GM12872 (cell line): ENCODE data around the gene KCNG2.

Experiments
- TF ChIP-seq, protein P1 (sequence below): IDR thresholded peaks from 3 replicates; pipeline ENCODE4 v1.5.1; 2011; ENCODE audit warnings: low read depth, mild to moderate bottlenecking, low read length, moderate library complexity; ENCODE audit not compliant: insufficient read depth

KCNG2 gene

DNA sequence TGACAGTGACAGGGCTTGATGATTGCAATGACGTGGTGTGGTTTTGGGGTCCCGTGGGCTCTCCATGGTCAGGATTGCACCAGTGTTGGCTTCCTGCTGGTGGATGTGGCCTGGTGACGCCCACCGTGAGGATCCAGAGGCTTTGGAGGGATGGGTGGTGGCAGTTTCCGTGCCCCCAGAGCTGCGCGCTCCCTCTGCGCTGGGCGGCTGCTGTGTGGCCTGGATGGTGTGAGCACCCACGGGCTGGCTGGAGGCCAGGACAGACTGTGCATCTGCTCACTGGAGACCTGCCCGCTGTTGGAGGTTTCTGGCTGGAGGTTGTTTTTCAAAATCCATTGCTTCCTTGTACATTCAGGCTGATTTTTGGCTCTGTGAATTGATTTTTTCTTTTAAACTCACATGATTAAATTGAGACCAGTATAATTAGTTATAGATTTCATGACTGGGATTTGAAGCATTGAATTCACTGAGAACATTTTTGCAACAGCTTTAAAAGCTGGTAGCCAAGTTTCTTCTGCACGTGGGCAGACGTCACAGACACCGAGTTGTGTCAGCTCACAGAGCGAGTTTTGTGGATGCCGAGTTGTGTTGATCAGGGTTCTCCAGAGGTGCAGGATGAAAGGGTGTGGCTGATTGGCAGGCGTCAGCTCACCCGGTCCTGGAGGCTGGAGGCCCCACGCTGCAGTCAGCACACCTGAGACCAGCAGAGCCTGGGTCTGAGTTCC is 72.7 kb downstream of the KCNG2 start:
- TF ChIP-seq, protein P1, sequence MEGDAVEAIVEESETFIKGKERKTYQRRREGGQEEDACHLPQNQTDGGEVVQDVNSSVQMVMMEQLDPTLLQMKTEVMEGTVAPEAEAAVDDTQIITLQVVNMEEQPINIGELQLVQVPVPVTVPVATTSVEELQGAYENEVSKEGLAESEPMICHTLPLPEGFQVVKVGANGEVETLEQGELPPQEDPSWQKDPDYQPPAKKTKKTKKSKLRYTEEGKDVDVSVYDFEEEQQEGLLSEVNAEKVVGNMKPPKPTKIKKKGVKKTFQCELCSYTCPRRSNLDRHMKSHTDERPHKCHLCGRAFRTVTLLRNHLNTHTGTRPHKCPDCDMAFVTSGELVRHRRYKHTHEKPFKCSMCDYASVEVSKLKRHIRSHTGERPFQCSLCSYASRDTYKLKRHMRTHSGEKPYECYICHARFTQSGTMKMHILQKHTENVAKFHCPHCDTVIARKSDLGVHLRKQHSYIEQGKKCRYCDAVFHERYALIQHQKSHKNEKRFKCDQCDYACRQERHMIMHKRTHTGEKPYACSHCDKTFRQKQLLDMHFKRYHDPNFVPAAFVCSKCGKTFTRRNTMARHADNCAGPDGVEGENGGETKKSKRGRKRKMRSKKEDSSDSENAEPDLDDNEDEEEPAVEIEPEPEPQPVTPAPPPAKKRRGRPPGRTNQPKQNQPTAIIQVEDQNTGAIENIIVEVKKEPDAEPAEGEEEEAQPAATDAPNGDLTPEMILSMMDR, result no peak

DNA sequence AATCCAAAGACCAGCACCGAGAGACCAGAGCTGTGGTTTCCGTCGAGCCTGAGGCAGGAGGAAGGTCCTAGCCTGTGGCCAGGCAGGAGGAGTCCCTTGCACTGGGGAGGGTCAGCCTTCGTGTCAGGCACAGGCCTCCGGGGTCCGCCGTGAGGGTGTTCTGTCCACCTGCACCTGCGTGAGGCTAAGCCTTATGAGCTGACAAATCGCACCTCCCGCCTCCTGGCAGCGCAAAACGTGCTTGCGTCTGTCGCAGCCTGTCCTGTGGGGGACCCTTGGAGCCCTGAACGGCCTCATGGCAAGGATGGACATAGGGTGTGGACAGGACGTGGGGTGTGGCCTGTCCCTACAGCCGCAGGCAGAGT is 73.3 kb downstream of the KCNG2 start:
- TF ChIP-seq, protein P1, result no peak

DNA sequence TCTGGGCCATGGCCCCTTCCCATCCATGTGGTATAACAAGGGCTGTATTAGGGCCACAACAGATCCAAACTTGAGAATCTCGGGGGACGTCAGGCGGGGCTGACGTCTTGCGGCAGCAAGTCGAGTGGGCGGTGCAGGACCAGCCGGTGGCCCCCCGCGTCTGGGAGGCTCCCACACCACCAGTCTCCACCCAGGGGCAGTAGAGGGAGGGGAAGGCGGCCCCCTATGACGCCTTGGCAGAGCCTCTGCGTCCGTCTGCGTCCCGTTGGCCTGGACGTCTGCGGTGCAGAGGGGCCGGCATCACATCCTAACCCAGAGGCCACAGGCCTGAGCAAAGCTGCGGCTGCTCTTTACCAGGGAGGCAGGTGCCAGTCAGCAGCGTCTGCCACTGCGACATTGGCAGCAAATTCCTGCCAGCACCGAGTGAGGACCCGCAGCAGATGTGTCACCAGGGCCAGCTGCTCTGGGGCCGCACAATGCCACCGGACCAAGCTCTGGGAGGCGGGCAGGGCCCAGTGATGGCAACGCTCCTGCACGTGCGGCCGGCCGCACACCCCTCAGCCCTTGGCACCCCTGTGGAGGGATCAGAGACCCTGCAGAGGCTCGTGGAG is 73.8 kb downstream of the KCNG2 start:
- TF ChIP-seq, protein P1, result no peak

DNA sequence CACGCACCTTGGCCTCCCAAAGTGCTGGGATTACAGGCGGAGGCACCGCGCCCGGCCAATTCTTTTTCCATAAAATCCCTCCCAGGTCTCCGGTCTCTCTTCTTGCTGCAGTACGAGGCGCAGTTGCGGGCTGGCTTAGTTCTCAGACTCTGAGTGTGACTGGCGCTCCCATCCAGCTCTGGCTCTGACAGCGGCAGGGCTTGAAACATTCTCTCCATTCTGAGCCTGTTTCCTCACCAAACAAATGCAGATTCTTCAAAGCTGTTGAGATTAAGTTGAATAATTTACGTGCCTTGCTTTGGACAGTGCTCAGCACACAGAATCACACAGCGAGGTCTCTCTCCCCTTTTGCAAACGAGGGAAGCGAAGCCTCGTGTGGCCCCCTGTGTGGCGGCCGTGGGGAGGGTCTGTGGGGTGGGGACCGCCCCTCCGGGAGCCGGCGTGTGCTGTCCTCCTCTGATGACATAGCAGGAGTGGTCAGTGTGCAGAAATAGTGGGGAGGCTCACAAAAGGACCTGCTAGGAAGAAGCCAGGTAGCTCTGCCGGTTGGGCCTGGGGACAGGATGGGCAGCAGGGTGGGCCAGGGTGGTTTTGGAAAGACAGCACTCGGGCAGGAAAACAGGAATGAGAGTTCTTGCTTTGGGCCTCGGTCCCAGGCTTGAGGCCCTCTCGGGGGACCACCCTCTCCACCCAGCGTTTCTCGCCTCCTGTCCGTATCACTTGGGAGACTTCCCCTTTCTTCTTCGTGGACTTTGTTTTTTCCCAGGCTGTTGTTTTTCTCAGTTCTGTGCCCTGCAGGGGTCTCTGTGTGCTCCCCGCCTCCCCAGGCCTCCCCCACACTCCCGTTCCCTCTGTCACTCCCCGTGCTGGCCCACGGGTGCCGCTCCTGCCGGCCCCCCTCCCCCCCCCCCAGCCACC is 75.0 kb downstream of the KCNG2 start:
- TF ChIP-seq, protein P1, result no peak

DNA sequence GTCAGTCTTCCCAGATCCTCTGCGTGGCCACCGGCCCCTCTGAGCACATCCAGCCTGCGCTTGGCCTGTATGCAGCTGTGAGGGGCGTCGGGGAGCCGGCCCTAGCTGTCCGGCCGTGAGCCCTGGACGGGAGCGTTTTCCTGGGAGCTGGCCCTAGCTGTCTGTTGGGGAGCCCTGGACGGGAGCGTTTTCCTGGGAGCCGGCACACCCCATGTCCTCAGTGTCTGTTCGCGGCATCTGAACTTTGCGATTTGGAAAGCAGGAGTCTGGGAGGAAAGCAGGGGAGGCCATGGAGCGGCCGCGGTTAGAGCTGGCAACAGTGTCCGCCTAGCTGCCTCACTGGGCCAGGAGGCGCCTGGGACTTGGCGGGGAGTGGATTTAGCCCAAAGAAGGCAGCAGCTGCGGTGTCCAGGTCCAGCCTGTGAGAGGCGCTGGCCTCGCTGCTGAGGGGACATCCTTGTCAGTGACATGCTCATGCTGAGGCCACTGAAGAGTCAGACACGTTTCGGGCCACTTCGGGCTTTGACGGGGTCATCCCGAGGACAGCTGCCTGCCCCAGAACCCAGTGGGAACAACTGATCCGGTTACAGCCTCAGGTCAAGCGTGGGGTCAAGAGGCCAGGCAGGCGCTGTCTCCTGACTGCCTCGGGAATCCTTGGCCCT is 75.8 kb downstream of the KCNG2 start:
- TF ChIP-seq, protein P1, result no peak

DNA sequence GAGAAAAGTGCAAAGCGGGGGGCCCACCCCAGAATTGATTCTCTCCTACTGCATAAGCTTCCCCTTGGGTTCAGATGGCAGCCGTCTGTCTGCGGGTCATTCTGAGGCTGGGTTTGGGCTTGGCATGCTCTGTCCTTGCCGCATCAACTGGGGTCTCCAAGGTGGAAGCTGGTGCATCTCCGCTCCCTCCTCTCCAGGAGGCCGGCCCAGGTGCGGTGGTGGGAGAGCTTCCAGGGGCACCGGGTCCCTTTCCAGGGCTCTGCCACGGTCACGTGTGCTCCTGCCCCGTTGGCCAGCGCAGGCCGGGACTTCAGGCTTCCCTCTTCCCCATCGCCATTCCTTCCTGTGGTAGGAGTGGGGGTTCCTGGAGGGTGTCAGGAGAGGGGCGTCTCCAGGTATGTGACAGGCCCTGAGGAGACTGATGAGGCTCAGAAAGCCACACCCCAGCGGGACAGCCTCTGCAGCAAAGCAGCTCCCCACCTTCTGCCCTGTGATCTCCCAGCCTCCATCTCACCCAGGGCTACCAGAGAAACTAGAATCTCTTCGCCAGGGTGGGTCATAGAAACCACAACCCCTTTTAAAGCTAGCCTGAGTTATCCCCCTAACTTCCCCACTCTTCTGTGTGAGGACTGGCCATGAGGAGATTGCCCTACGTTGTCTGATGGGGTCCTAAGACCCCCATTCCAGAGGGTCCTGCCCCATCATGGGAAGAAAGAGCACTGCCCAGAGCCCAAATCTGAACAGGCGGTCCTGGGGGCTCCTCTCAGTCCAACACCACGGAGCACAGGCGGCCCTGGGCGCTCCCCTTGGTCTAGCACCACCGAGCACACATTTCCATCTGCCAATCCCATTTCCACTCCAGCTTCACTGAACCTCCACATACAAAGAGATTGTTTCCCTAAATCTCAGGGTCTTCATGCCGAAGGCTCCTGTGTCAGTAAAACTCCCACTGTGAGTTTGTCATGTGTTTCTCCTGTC is 77.1 kb downstream of the KCNG2 start:
- TF ChIP-seq, protein P1, result no peak
